Measurements from ENCODE around the gene IFITM1. TPM values are rescaled to one million over a fixed set of nuclear protein-coding genes. Genes with fewer than 3 reads are reported as not detected.
A peak's percentile ranks its signal among the peaks of the same experiment; 100 is the strongest.
"Not testable (repeated sequence)": the region's sequence is repeated elsewhere in the genome, so short reads cannot be mapped to it uniquely, and the experiment has no call there.

IFITM1 gene
- total and polyA plus RNA-seq, 9 of the 15 experiments (the other 6 are each of a cell fraction or from before 2014, with no cell fraction given): 691 to 5,579 (median 974) TPM

- Histone ChIP-seq H3K4me1 (replicated peaks in 1 of 2; ENCODE audit: control insufficient read depth in 2 of 2, insufficient read depth in 2 of 2, low read length in 2 of 2) (peaks cover 7 to 53% of the 10 kb centered on the region in 2 experiments; a peak in 4 of 5 replicates), H3K9me3 (replicated peaks; ENCODE audit: control insufficient read depth, insufficient read depth, low read depth, low read length) (peaks cover 8% of the 10 kb centered on the region), H3K9ac (ENCODE audit: insufficient read depth in 1 of 2, low read depth in 2 of 2, low read length in 2 of 2) (peak overlapping the region in 1 of 2 experiments; percentile 19; a peak in 1 of 4 replicates), H3K36me3 (ENCODE audit: control insufficient read depth, insufficient read depth, low read length) (no peaks in the 10 kb centered on the region), H3K27ac (ENCODE audit: extremely low read depth, low read depth, low read length) (no peak overlapping the region), H3K79me2 (ENCODE audit: control insufficient read depth, insufficient read depth, low read length) (no peaks in the 10 kb centered on the region), H3K4me3 (no peak overlapping the region), H3K9me1 (ENCODE audit: control insufficient read depth, insufficient read depth, low read length) (peaks cover 2% of the 10 kb centered on the region), H3K27me3 (ENCODE audit: control insufficient read depth in 2 of 2, insufficient read depth in 2 of 2, low read length in 2 of 2) (peaks cover 0 to 4% of the 10 kb centered on the region in 2 experiments; a peak in 2 of 5 replicates), H2AFZ (ENCODE audit: low read depth, low read length) (no peak overlapping the region), H4K20me1 (replicated peaks; ENCODE audit: control insufficient read depth, insufficient read depth, low read length) (no peaks in the 10 kb centered on the region), H3K4me2 (ENCODE audit: insufficient read depth, low read length) (no peak overlapping the region)
- 64% methylated on average over 22 of the region's 36 CpGs for WGBS (ENCODE audit: insufficient coverage, low coverage, missing lambda C conversion rate)
- in situ Hi-C loops (cut with MboI) (loop anchor here (10.0 kb wide), 1 partner anchor 148 kb away; no protein-coding TSS in a partner anchor), intact Hi-C loops (cut with micrococcal nuclease) (no loop called here)
- ATAC-seq (no peak), DNase-seq (ENCODE audit: extremely low read depth in 1 of 4, low spot score in 3 of 4) (no peak), FAIRE-seq (no peak)
- CTCF ChIA-PET (ENCODE audit: low intra/inter-chr PET ratio): interaction anchor here (0.8 kb wide), 1 partner anchor 55 kb away, joined by 3 read pairs; the partner anchor contains the start of gene IFITM2
- POLR2A ChIA-PET: interaction anchor here (0.6 to 1.6 kb wide), 2 partner anchors 9 to 24 kb away, joined by 3 to 7 read pairs; no protein-coding TSS in a partner anchor
- peak; percentile 53 for TF ChIP-seq MAX (CRISPR knock-in tag; IDR thresholded peaks at IDR 0.05)
- no peak for TF ChIP-seq ZBTB2 (IDR thresholded peaks at IDR 0.05)
- peak; percentile 38; the same call in 1 of the 2 replicates for TF ChIP-seq USF1 (CRISPR knock-in tag; IDR thresholded peaks at IDR 0.05)
- BruUV-seq (replicated peaks): no TSS peak
These were observed 49.0 kb downstream of the IFITM1 start for GRCh38 chr11:362642-363442.

- POLR2A ChIA-PET: interaction anchor here (0.6 kb wide), 1 partner anchor 23 kb away, joined by 3 read pairs; no protein-coding TSS in a partner anchor
- H3K4me1 ChIP-seq (replicated peaks in 1 of 2; ENCODE audit: control insufficient read depth in 2 of 2, insufficient read depth in 2 of 2, low read length in 2 of 2): peaks cover 11 to 52% of the 10 kb centered on the region in 2 experiments
- H3K4me3 ChIP-seq; intact Hi-C loops (cut with micrococcal nuclease); H3K27me3 ChIP-seq (ENCODE audit: control insufficient read depth in 2 of 2, insufficient read depth in 2 of 2, low read length in 2 of 2); H3K79me2 ChIP-seq (ENCODE audit: control insufficient read depth, insufficient read depth, low read length); ATAC-seq; DNase-seq (ENCODE audit: extremely low read depth in 1 of 4, low spot score in 3 of 4); H3K27ac ChIP-seq (ENCODE audit: extremely low read depth, low read depth, low read length); FAIRE-seq; H3K9me1 ChIP-seq (ENCODE audit: control insufficient read depth, insufficient read depth, low read length); CTCF ChIA-PET (ENCODE audit: low intra/inter-chr PET ratio); H3K36me3 ChIP-seq (ENCODE audit: control insufficient read depth, insufficient read depth, low read length); BruUV-seq (replicated peaks); H3K4me2 ChIP-seq (ENCODE audit: insufficient read depth, low read length); H4K20me1 ChIP-seq (replicated peaks; ENCODE audit: control insufficient read depth, insufficient read depth, low read length); H2AFZ ChIP-seq (ENCODE audit: low read depth, low read length); H3K9me3 ChIP-seq (replicated peaks; ENCODE audit: control insufficient read depth, insufficient read depth, low read depth, low read length); H3K9ac ChIP-seq (ENCODE audit: insufficient read depth in 1 of 2, low read depth in 2 of 2, low read length in 2 of 2): not testable (repeated sequence)
- 80% methylated on average over 4 of the region's 22 CpGs for WGBS (ENCODE audit: insufficient coverage, low coverage, missing lambda C conversion rate)
- in situ Hi-C loops (cut with MboI): loop anchor here (10.0 kb wide), 1 partner anchor 149 kb away; no protein-coding TSS in a partner anchor
These were observed 49.6 kb downstream of the IFITM1 start for GRCh38 chr11:363443-363805.

Data from K562 (cell line).